SK-N-SH (cell line): Measurements from ENCODE around the gene CYB561A3. TPM values are rescaled to one million over a fixed set of nuclear protein-coding genes. Genes with fewer than 3 reads are reported as not detected.

ENCODE experiments used
- CTCF ChIA-PET: fragments of 300-600, 350-600 bp; formaldehyde crosslinking; extraction: SDS; loops from one replicate; lab custom pipeline; 2021; lab: Yijun Ruan, JAX
- POLR2A ChIA-PET: fragments of 350-600 bp; sonication (Branson Sonifier 250); formaldehyde crosslinking; extraction: SDS; loops from one replicate; lab custom pipeline; 2020; ENCODE audit warnings: antibody characterized with exemption, inconsistent platforms; lab: Yijun Ruan, JAX
- DNase-seq: peaks from one replicate; pipeline ENCODE4 v3.0.0; 2012
- H2AFZ ChIP-seq: fragments of 200-600 bp; sonication (generic); 2 replicates; pipeline ENCODE4 v1.8.1; 2016; ENCODE audit warnings: antibody characterized with exemption, mild to moderate bottlenecking, low read depth
- H3F3A ChIP-seq: fragments of 200-600 bp; sonication (generic); replicated peaks from 2 replicates; pipeline ENCODE3; 2016; ENCODE audit warnings: antibody characterized with exemption, mild to moderate bottlenecking; ENCODE audit not compliant: insufficient read depth
- H3K27ac ChIP-seq, 2 experiments: fragments of 200-500 bp in 1 of 2; fragments of 200-600 bp in 1 of 2; sonication (Bioruptor generic) in 1 of 2; sonication (generic), shearing (Covaris generic) in 1 of 2; 2 replicates each; pipeline versions ENCODE4 v1.5.1 to v1.6.1; 2014 to 2016; ENCODE audit warnings: low read depth in 2 of 2, inconsistent platforms in 1 of 2, low read length in 1 of 2, mild to moderate bottlenecking in 1 of 2, mixed read lengths in 1 of 2
- H3K27me3 ChIP-seq: fragments of 200-600 bp; sonication (generic), shearing (Covaris generic); 2 replicates; pipeline ENCODE4 v1.6.1; 2016; ENCODE audit warnings: mixed run types; ENCODE audit not compliant: insufficient read depth
- H3K36me3 ChIP-seq, 2 experiments: fragments of 200-500 bp in 1 of 2; fragments of 200-600 bp in 1 of 2; sonication (Bioruptor generic) in 1 of 2; sonication (generic) in 1 of 2; replicated peaks in 1 of 2; 2 replicates each; pipeline versions ENCODE3 to v1.5.1; 2014 to 2016; ENCODE audit warnings: low read length in 1 of 2, mild to moderate bottlenecking in 1 of 2; ENCODE audit not compliant: insufficient read depth in 2 of 2, control insufficient read depth in 1 of 2
- H3K4me1 ChIP-seq, 2 experiments: fragments of 200-500 bp in 1 of 2; fragments of 200-600 bp in 1 of 2; sonication (Bioruptor generic) in 1 of 2; sonication (generic), shearing (Covaris generic) in 1 of 2; 2 replicates each; pipeline versions ENCODE4 v1.5.1 to v1.6.1; 2014 to 2016; ENCODE audit warnings: low read depth in 1 of 2, low read length in 1 of 2, mixed run types in 1 of 2; ENCODE audit not compliant: insufficient read depth in 2 of 2, control insufficient read depth in 1 of 2
- H3K4me2 ChIP-seq: fragments of 200-600 bp; sonication (generic), shearing (Covaris generic); 2 replicates; pipeline ENCODE4 v1.6.1; 2017; ENCODE audit warnings: mixed run types
- H3K4me3 ChIP-seq, 2 experiments: fragments of 200-500 bp in 1 of 2; fragments of 200-600 bp in 1 of 2; sonication (Bioruptor generic) in 1 of 2; sonication (generic), shearing (Covaris generic) in 1 of 2; 2 replicates each; pipeline versions ENCODE4 v1.5.1 to v1.8.1; 2014 to 2016; ENCODE audit warnings: low read depth in 2 of 2, inconsistent platforms in 1 of 2, low read length in 1 of 2, mild to moderate bottlenecking in 1 of 2, mixed read lengths in 1 of 2, moderate library complexity in 1 of 2
- H3K79me2 ChIP-seq: fragments of 200-600 bp; sonication (generic); 2 replicates; pipeline ENCODE4 v1.8.1; 2017; ENCODE audit warnings: mild to moderate bottlenecking; ENCODE audit not compliant: insufficient read depth
- H3K9ac ChIP-seq: fragments of 200-600 bp; sonication (generic); 2 replicates; pipeline ENCODE4 v1.6.1; 2017; ENCODE audit warnings: mixed run types
- H3K9me2 ChIP-seq: fragments of 200-600 bp; sonication (generic); 2 replicates; pipeline ENCODE4 v1.6.1; 2017; ENCODE audit warnings: mixed run types
- H3K9me3 ChIP-seq: fragments of 200-600 bp; sonication (generic); 2 replicates; pipeline ENCODE4 v1.6.1; 2017; ENCODE audit warnings: mixed run types, mild to moderate bottlenecking, moderate library complexity
- H4K20me1 ChIP-seq: fragments of 200-600 bp; sonication (generic); 2 replicates; pipeline ENCODE4 v1.6.1; 2017; ENCODE audit warnings: mild to moderate bottlenecking, mixed run types; ENCODE audit not compliant: insufficient read depth
- CHD2 ChIP-seq: fragments of 150-350 bp; IDR thresholded peaks from 2 replicates; pipeline ENCODE4 v1.6.1; 2018; ENCODE audit warnings: low read length; ENCODE audit not compliant: partially characterized antibody
- CTCF ChIP-seq: fragments of 200-600 bp; sonication (generic); IDR thresholded peaks from 2 replicates; pipeline ENCODE4 v1.6.1; 2017; ENCODE audit warnings: antibody characterized with exemption, mild to moderate bottlenecking, moderate library complexity
- FOSL2 ChIP-seq: IDR thresholded peaks from 2 replicates; pipeline ENCODE4 v1.4.0; 2012; ENCODE audit warnings: low read depth, mild to moderate bottlenecking, moderate library complexity, borderline replicate concordance
- GATA2 ChIP-seq: sonication (generic); formaldehyde crosslinking; IDR thresholded peaks from 2 replicates; pipeline ENCODE4 v1.5.0; 2020; ENCODE audit warnings: mild to moderate bottlenecking, missing genetic modification reagents
- MXI1 ChIP-seq: IDR thresholded peaks from 2 replicates; pipeline ENCODE4 v1.6.1; 2012; ENCODE audit warnings: mild to moderate bottlenecking, low read depth, low read length, improper control_type of control experiment
- NRF1 ChIP-seq: IDR thresholded peaks from 2 replicates; pipeline ENCODE4 v1.6.1; 2012; ENCODE audit warnings: low read depth, mild to moderate bottlenecking, low read length
- RCOR1 ChIP-seq: fragments of 150-350 bp; IDR thresholded peaks from 2 replicates; pipeline ENCODE4 v1.6.1; 2017; ENCODE audit warnings: antibody characterized with exemption, low read length
- RFX5 ChIP-seq: IDR thresholded peaks from 2 replicates; pipeline ENCODE4 v1.6.1; 2012; ENCODE audit warnings: mild to moderate bottlenecking, improper control_type of control experiment, low read length
- RXRA ChIP-seq: IDR thresholded peaks from 2 replicates; pipeline ENCODE4 v1.4.0; 2012; ENCODE audit warnings: low read depth, mild to moderate bottlenecking, borderline replicate concordance
- SIN3A ChIP-seq: IDR thresholded peaks from 2 replicates; pipeline ENCODE4 v1.6.1; 2012; ENCODE audit warnings: low read depth, mild to moderate bottlenecking, low read length, moderate library complexity, borderline replicate concordance
- SMC3 ChIP-seq: IDR thresholded peaks from 2 replicates; pipeline ENCODE4 v1.6.1; 2012; ENCODE audit warnings: low read depth, low read length, improper control_type of control experiment
- TAF1 ChIP-seq: IDR thresholded peaks from 2 replicates; pipeline ENCODE4 v1.6.1; 2012; ENCODE audit warnings: low read depth, mild to moderate bottlenecking, low read length, moderate library complexity, borderline replicate concordance
- TCF12 ChIP-seq: IDR thresholded peaks from 2 replicates; pipeline ENCODE4 v1.4.0; 2012
- TEAD4 ChIP-seq: IDR thresholded peaks from 2 replicates; pipeline ENCODE4 v1.4.0; 2012; ENCODE audit warnings: mild to moderate bottlenecking, borderline replicate concordance; ENCODE audit not compliant: insufficient read depth
- USF2 ChIP-seq: fragments of 150-350 bp; IDR thresholded peaks from 2 replicates; pipeline ENCODE4 v1.6.1; 2017; ENCODE audit warnings: antibody characterized with exemption, low read length, low read depth, borderline replicate concordance
- WGBS: methylation state at CpG from one replicate; pipeline ENCODE4 v1.1.6; 2017; ENCODE audit warnings: low lambda C conversion rate; 5-methylcytosine and 5-hydroxymethylcytosine counted together
- polyA plus RNA-seq, 3 experiments: library from polyadenylated mRNA; depleted of rRNA; stranded (reverse); fragments of >200 nt; gene quantifications; 2 replicates each; pipeline ENCODE4 v1.2.3, GENCODE V29; 2012

CYB561A3 gene
- polyA plus RNA-seq, 1 of the 3 experiments (the other 2 are of a cell fraction) = 76.4 TPM

GRCh38 chr11:61350336-61350735 lies 11.3 kb downstream of the CYB561A3 start:
- DNase-seq = no peak
- TF ChIP-seq GATA2 (no peak), NRF1 (no peak), TAF1 (no peak), SIN3A (no peak), RFX5 (no peak), FOSL2 (no peak), CHD2 (no peak), CTCF (no peak), MXI1 (no peak), TEAD4 (no peak), RXRA (no peak), TCF12 (no peak), RCOR1 (no peak)
- TF ChIP-seq, all 33 proteins: peak for 0
- peaks cover 0 to 43% of the 10 kb centered on the region in 2 experiments for H3K36me3 ChIP-seq
- POLR2A ChIA-PET = no interaction called here
- H3F3A ChIP-seq = no peaks in the 10 kb centered on the region
- H4K20me1 ChIP-seq = no peaks in the 10 kb centered on the region
- no peak overlapping the region for H3K4me2 ChIP-seq
- H3K27me3 ChIP-seq = no peaks in the 10 kb centered on the region
- H3K4me1 ChIP-seq = peaks cover 0 to 19% of the 10 kb centered on the region in 2 experiments; a peak in 1 of 4 replicates
- no peaks in the 10 kb centered on the region for H3K9me2 ChIP-seq
- H3K9me3 ChIP-seq = no peaks in the 10 kb centered on the region
- H2AFZ ChIP-seq = no peak overlapping the region
- H3K79me2 ChIP-seq = no peaks in the 10 kb centered on the region
- 100% methylated on average over 1 of the region's 1 CpG for WGBS
- CTCF ChIA-PET = interaction anchor here (2.8 kb wide), 1 partner anchor 14 kb away, joined by 20 read pairs; no protein-coding TSS in a partner anchor
- H3K27ac ChIP-seq = no peak overlapping the region; a peak in 1 of 4 replicates
- no peak overlapping the region for H3K4me3 ChIP-seq
- no peak overlapping the region for H3K9ac ChIP-seq

GRCh38 chr11:61349916-61350315 lies 11.8 kb downstream of the CYB561A3 start:
- H3K4me3 ChIP-seq = no peak overlapping the region

More at GRCh38 chr11:61349916-61350315, 11.8 kb downstream of the CYB561A3 start:
- ChIA-PET CTCF (interaction anchor here (1.5 to 2.8 kb wide), 2 partner anchors 14 to 86 kb away, joined by 4 to 20 read pairs; no protein-coding TSS in a partner anchor), POLR2A (no interaction called here)
- H3K4me2 ChIP-seq = no peak overlapping the region
- H3K27ac ChIP-seq = no peak overlapping the region; a peak in 1 of 4 replicates
- TF ChIP-seq FOSL2 (no peak), USF2 (no peak), SMC3 (no peak)
- no peaks in the 10 kb centered on the region for H4K20me1 ChIP-seq
- H3K9ac ChIP-seq = no peak overlapping the region
- peaks cover 0 to 43% of the 10 kb centered on the region in 2 experiments for H3K36me3 ChIP-seq
- no peak for DNase-seq
- no peaks in the 10 kb centered on the region for H3K9me3 ChIP-seq
- no peaks in the 10 kb centered on the region for H3K9me2 ChIP-seq
- H3K27me3 ChIP-seq = no peaks in the 10 kb centered on the region
- H3K4me1 ChIP-seq = peaks cover 0 to 23% of the 10 kb centered on the region in 2 experiments; a peak in 1 of 4 replicates
- no peaks in the 10 kb centered on the region for H3F3A ChIP-seq
- no peak overlapping the region for H2AFZ ChIP-seq
- H3K79me2 ChIP-seq = no peaks in the 10 kb centered on the region
- WGBS = 98% methylated on average over 6 of the region's 10 CpGs
